CD14-positive monocyte (primary cell): ENCODE data around the gene AMZ1. TPM values are rescaled to one million over a fixed set of nuclear protein-coding genes. Genes with fewer than 3 reads are reported as not detected.

Experiments used
- DNase-seq, 3 donors: peaks; one replicate each; pipeline ENCODE4 v3.0.0-alpha.2; 2011 to 2022
- H2AFZ ChIP-seq: 2 replicates; pipeline ENCODE4 v1.6.0; 2012; ENCODE audit warnings: mild to moderate bottlenecking, low read depth, low read length, inconsistent platforms; ENCODE audit not compliant: insufficient read depth, poor library complexity, severe bottlenecking
- H3K27ac ChIP-seq, 2 donors: 1 replicate in 1 of 2; 2 replicates in 1 of 2; pipeline ENCODE4 v1.5.1; 2012 to 2013; ENCODE audit warnings: low read length in 2 of 2, control low read depth in 1 of 2, inconsistent platforms in 1 of 2, low read depth in 1 of 2, mild to moderate bottlenecking in 1 of 2
- H3K27me3 ChIP-seq, 2 donors: one replicate each; pipeline versions ENCODE4 v1.6.0 to v1.6.1; 2011 to 2013; ENCODE audit warnings: low read length in 2 of 2; ENCODE audit not compliant: control insufficient read depth in 2 of 2, insufficient read depth in 2 of 2
- H3K36me3 ChIP-seq, 2 donors: replicated peaks in 1 of 2; 1 replicate in 1 of 2; 2 replicates in 1 of 2; pipeline versions ENCODE4 v1.5.1 to v1.6.1; 2012 to 2013; ENCODE audit warnings: low read length in 2 of 2, control low read depth in 1 of 2, inconsistent platforms in 1 of 2, mild to moderate bottlenecking in 1 of 2; ENCODE audit not compliant: insufficient read depth in 2 of 2, control insufficient read depth in 1 of 2
- H3K4me1 ChIP-seq, 2 donors: 1 replicate in 1 of 2; 2 replicates in 1 of 2; pipeline versions ENCODE4 v1.5.1 to v1.6.1; 2012 to 2013; ENCODE audit warnings: low read length in 2 of 2, control low read depth in 1 of 2, inconsistent platforms in 1 of 2, mild to moderate bottlenecking in 1 of 2, moderate library complexity in 1 of 2; ENCODE audit not compliant: insufficient read depth in 2 of 2, control insufficient read depth in 1 of 2
- H3K4me2 ChIP-seq: replicated peaks from 2 replicates; pipeline ENCODE3; 2012; ENCODE audit warnings: low read length, moderate library complexity, mild to moderate bottlenecking; ENCODE audit not compliant: poor library complexity, severe bottlenecking; ENCODE audit errors: extremely low read depth
- H3K4me3 ChIP-seq, 3 experiments: fragments of 200-600 bp in 1 of 3; sonication (generic) in 1 of 3; replicated peaks in 1 of 3; 1 replicate in 2 of 3; 2 replicates in 1 of 3; pipeline ENCODE4 v1.5.1; 2011 to 2013; ENCODE audit warnings: low read length in 3 of 3, mild to moderate bottlenecking in 3 of 3, control low read depth in 2 of 3, low read depth in 2 of 3, inconsistent platforms in 1 of 3, moderate library complexity in 1 of 3
- H3K79me2 ChIP-seq: 2 replicates; pipeline ENCODE4 v1.6.0; 2012; ENCODE audit warnings: mild to moderate bottlenecking, control low read depth, inconsistent platforms, low read length, moderate library complexity; ENCODE audit not compliant: insufficient read depth
- H3K9ac ChIP-seq: 2 replicates; pipeline ENCODE4 v1.6.0; 2017; ENCODE audit warnings: low read length, mild to moderate bottlenecking; ENCODE audit not compliant: insufficient read depth, poor library complexity, severe bottlenecking
- H3K9me3 ChIP-seq, 2 donors: replicated peaks in 1 of 2; 1 replicate in 1 of 2; 2 replicates in 1 of 2; pipeline versions ENCODE4 v1.5.1 to v1.6.1; 2012 to 2013; ENCODE audit warnings: low read length in 2 of 2, control low read depth in 1 of 2; ENCODE audit not compliant: control insufficient read depth in 1 of 2, insufficient read depth in 1 of 2
- H4K20me1 ChIP-seq: 2 replicates; pipeline ENCODE4 v1.6.0; 2012; ENCODE audit warnings: mild to moderate bottlenecking, low read length, control low read depth, moderate library complexity; ENCODE audit not compliant: insufficient read depth
- H3K27ac Mint-ChIP-seq, 7 donors: one replicate each; pipeline ENCODE4 v1.8.0; 2020; ENCODE audit warnings: mild to moderate bottlenecking in 7 of 7, mixed read lengths in 7 of 7, moderate library complexity in 6 of 7, inconsistent platforms in 2 of 7
- H3K27me3 Mint-ChIP-seq, 3 donors: one replicate each; pipeline ENCODE4 v1.8.0; 2021 to 2022; ENCODE audit warnings: low read depth in 3 of 3, mild to moderate bottlenecking in 3 of 3, mixed read lengths in 3 of 3, moderate library complexity in 3 of 3, inconsistent platforms in 1 of 3
- H3K36me3 Mint-ChIP-seq, 2 donors: one replicate each; pipeline ENCODE4 v1.8.0; 2020; ENCODE audit warnings: mixed read lengths in 2 of 2, inconsistent platforms in 1 of 2, mild to moderate bottlenecking in 1 of 2
- H3K4me1 Mint-ChIP-seq: one replicate; pipeline ENCODE4 v1.8.0; 2020; ENCODE audit warnings: mild to moderate bottlenecking, mixed read lengths
- H3K4me3 Mint-ChIP-seq, 2 donors: one replicate each; pipeline ENCODE4 v1.8.0; 2020; ENCODE audit warnings: mild to moderate bottlenecking in 2 of 2, mixed read lengths in 2 of 2, moderate library complexity in 1 of 2
- H3K9me3 Mint-ChIP-seq, 7 donors: one replicate each; pipeline ENCODE4 v1.8.0; 2020 to 2022; ENCODE audit warnings: mixed read lengths in 7 of 7, mild to moderate bottlenecking in 6 of 7, moderate library complexity in 6 of 7, inconsistent platforms in 2 of 7
- CTCF ChIP-seq: fragments of 200-600 bp; IDR thresholded peaks from one replicate; pipeline ENCODE4 v1.8.0; 2022; ENCODE audit warnings: antibody characterized with exemption, mild to moderate bottlenecking
- WGBS: methylation state at CpG from one replicate; pipeline ENCODE4 v1.1.5; 2013; ENCODE audit warnings: missing lambda C conversion rate; ENCODE audit not compliant: insufficient coverage; 5-methylcytosine and 5-hydroxymethylcytosine counted together
- intact Hi-C, 2 donors: fragments of 100-400 bp; cut with micrococcal nuclease; formaldehyde crosslinking; loops; one replicate each; pipeline versions ENCODE4 v1.15.0 to v1.15.1; 2023
- polyA plus RNA-seq, 3 donors: library from polyadenylated mRNA; depleted of rRNA in 1 of 3; unstranded in 2 of 3; stranded (reverse) in 1 of 3; fragments of 300-500 nt in 2 of 3; fragments of >200 nt in 1 of 3; fragmentation: Illumina TruSeq in 2 of 3; gene quantifications; 1 replicate in 2 of 3; 2 replicates in 1 of 3; pipeline ENCODE4 v1.2.3, GENCODE V29; 2012 to 2021

The AMZ1 gene
- polyA plus RNA-seq, 3 donors: 0.09 to 0.25 (median 0.14) TPM

- H3K4me1 Mint-ChIP-seq: peaks cover 78% of the 10 kb centered on the region
- Histone ChIP-seq H3K9me3 (no peaks in the 10 kb centered on the region), H3K4me1 (peaks cover 91 to 92% of the 10 kb centered on the region in 2 donors), H3K27me3 (no peaks in the 10 kb centered on the region), H3K79me2 (peaks cover 96% of the 10 kb centered on the region), H3K4me3 (peak overlapping the region in 1 of 3 experiments; percentile 40), H2AFZ (no peak overlapping the region), H3K27ac (peak overlapping the region; percentile 63 to 71), H4K20me1 (peaks cover 68% of the 10 kb centered on the region), H3K9ac (peak overlapping the region; percentile 25), H3K36me3 (peaks cover 5 to 8% of the 10 kb centered on the region in 2 donors), H3K4me2 (peak overlapping the region; percentile 63)
- peaks cover 0 to 1% (median 0%) of the 10 kb centered on the region in 7 donors for H3K9me3 Mint-ChIP-seq
- 44% methylated on average over 32 of the region's 39 CpGs for WGBS
- peaks cover 12 to 36% of the 10 kb centered on the region in 2 donors for H3K36me3 Mint-ChIP-seq
- intact Hi-C loops: loop anchor here in 1 of 2 donors (5.0 kb wide), 1 partner anchor 34 kb away; no protein-coding TSS in a partner anchor
- peak overlapping the region; percentile 80 to 93 (median 86) for H3K27ac Mint-ChIP-seq
- peaks cover 0 to 2% (median 0%) of the 10 kb centered on the region in 3 donors for H3K27me3 Mint-ChIP-seq
- peak overlapping the region; percentile 64 to 67 for H3K4me3 Mint-ChIP-seq
- no peak for TF ChIP-seq CTCF
- peak; percentile 73 to 86 (median 80) for DNase-seq
These were observed 46.3 kb upstream of the AMZ1 start for GRCh38 chr7:2641406-2642393.

GRCh38 chr7:2643386-2644219 lies 44.4 kb upstream of the AMZ1 start:
- peak overlapping the region in 1 of 3 experiments; percentile 64 for H3K4me3 ChIP-seq
- DNase-seq: no peak
- H3K4me3 Mint-ChIP-seq: no peak overlapping the region
- peaks cover 15 to 45% of the 10 kb centered on the region in 2 donors for H3K36me3 Mint-ChIP-seq
- TF ChIP-seq CTCF: peak; percentile 35
- H3K27me3 ChIP-seq: no peaks in the 10 kb centered on the region
- peaks cover 13 to 22% of the 10 kb centered on the region in 2 donors for H3K36me3 ChIP-seq
- peak overlapping the region; percentile 53 for H3K9ac ChIP-seq
- peaks cover 0 to 2% (median 0%) of the 10 kb centered on the region in 3 donors for H3K27me3 Mint-ChIP-seq
- no peak overlapping the region for H2AFZ ChIP-seq
- peak overlapping the region in 5 of 7 donors; percentile 61 to 90 (median 80) for H3K27ac Mint-ChIP-seq
- H3K4me1 ChIP-seq: peaks cover 86 to 92% of the 10 kb centered on the region in 2 donors
- intact Hi-C loops: loop anchor here in 1 of 2 donors (5.0 kb wide), 1 partner anchor 36 kb away; no protein-coding TSS in a partner anchor
- H3K4me1 Mint-ChIP-seq: peaks cover 66% of the 10 kb centered on the region
- H3K9me3 Mint-ChIP-seq: peaks cover 0 to 1% (median 0%) of the 10 kb centered on the region in 7 donors
- H3K27ac ChIP-seq: peak overlapping the region; percentile 61 to 75
- H3K4me2 ChIP-seq: peak overlapping the region; percentile 75
- H4K20me1 ChIP-seq: peaks cover 69% of the 10 kb centered on the region
- no peaks in the 10 kb centered on the region for H3K9me3 ChIP-seq
- peaks cover 77% of the 10 kb centered on the region for H3K79me2 ChIP-seq
- WGBS: 93% methylated on average over 26 of the region's 29 CpGs
